Esophagus (tissue), 2 donors: Measurements from ENCODE around the gene LITAFD. TPM values are rescaled to one million over a fixed set of nuclear protein-coding genes. Genes with fewer than 3 reads are reported as not detected.
"Not testable (repeated sequence)": the region's sequence is repeated elsewhere in the genome, so short reads cannot be mapped to it uniquely, and the experiment has no call there.

Source experiments
- H3K27ac ChIP-seq, 2 donors: one replicate each; pipeline ENCODE4 v1.5.1; 2013; ENCODE audit warnings: low read depth in 2 of 2, mild to moderate bottlenecking in 2 of 2, inconsistent platforms in 1 of 2, low read length in 1 of 2, moderate library complexity in 1 of 2
- H3K27me3 ChIP-seq, 2 donors: one replicate each; pipeline ENCODE4 v1.6.1; 2013; ENCODE audit warnings: low read length in 2 of 2, control low read depth in 1 of 2, mild to moderate bottlenecking in 1 of 2; ENCODE audit not compliant: insufficient read depth in 2 of 2, control insufficient read depth in 1 of 2
- H3K36me3 ChIP-seq, 2 donors: one replicate each; pipeline ENCODE4 v1.6.1; 2013; ENCODE audit warnings: low read length in 1 of 2; ENCODE audit not compliant: control insufficient read depth in 2 of 2, insufficient read depth in 2 of 2
- H3K4me1 ChIP-seq, 2 donors: one replicate each; pipeline ENCODE4 v1.6.1; 2013; ENCODE audit warnings: low read length in 1 of 2; ENCODE audit not compliant: control insufficient read depth in 2 of 2, insufficient read depth in 2 of 2
- H3K4me3 ChIP-seq, 2 donors: one replicate each; pipeline ENCODE4 v1.5.1; 2013; ENCODE audit warnings: low read length in 2 of 2, mild to moderate bottlenecking in 2 of 2, low read depth in 1 of 2, moderate library complexity in 1 of 2
- H3K9me3 ChIP-seq, 2 donors: one replicate each; pipeline ENCODE4 v1.6.1; 2013; ENCODE audit warnings: mild to moderate bottlenecking in 2 of 2, low read depth in 1 of 2, low read length in 1 of 2, moderate library complexity in 1 of 2; ENCODE audit not compliant: control insufficient read depth in 2 of 2, insufficient read depth in 1 of 2
- WGBS, 2 donors: extraction: QIAGEN DNeasy Blood & Tissue Kit; methylation state at CpG; one replicate each; pipeline ENCODE4 v1.1.7; 2013; 5-methylcytosine and 5-hydroxymethylcytosine counted together
- polyA plus RNA-seq, 2 donors: library from polyadenylated mRNA; stranded (reverse); fragments of 200-250 nt; gene quantifications; one replicate each; pipeline ENCODE4 v1.2.3, GENCODE V29; 2013
- donor health status: healthy with polysubstance abuse.
- donor health status: Bipolar disorder and iron deficiency.

LITAFD gene
- polyA plus RNA-seq, result not detected

- peaks cover 3 to 29% of the 10 kb centered on the region in 2 donors for H3K4me1 ChIP-seq
- no peaks in the 10 kb centered on the region for H3K27me3 ChIP-seq
- H3K36me3 ChIP-seq, result no peaks in the 10 kb centered on the region
- 70 to 72% methylated on average over 10 of the region's 10 CpGs for WGBS, 2 donors
- no peaks in the 10 kb centered on the region for H3K9me3 ChIP-seq
- H3K27ac ChIP-seq, result no peak within 1 kb of the TSS
- no peak within 1 kb of the TSS for H3K4me3 ChIP-seq
These were observed at the start of gene LITAFD for GRCh38 chr16:8882041-8882617. TSS of gene LITAFD (plus strand) at chr16:8882351. CDS start at chr16:8884356, 2,005 bp downstream.

- no peak overlapping the region for H3K4me3 ChIP-seq
- peaks cover 0 to 2% of the 10 kb centered on the region in 2 donors for H3K4me1 ChIP-seq
- 80 to 90% methylated on average over 16 of the region's 16 CpGs for WGBS, 2 donors
- peaks cover 0 to 10% of the 10 kb centered on the region in 2 donors for H3K36me3 ChIP-seq
- no peak overlapping the region for H3K27ac ChIP-seq
- H3K27me3 ChIP-seq, result no peaks in the 10 kb centered on the region
- no peaks in the 10 kb centered on the region for H3K9me3 ChIP-seq
These were observed 49.4 kb upstream of the LITAFD start for GRCh38 chr16:8832717-8833105.

GRCh38 chr16:8836797-8837196, 45.4 kb upstream of the LITAFD start:
- not testable (repeated sequence) for H3K4me3 ChIP-seq, H3K36me3 ChIP-seq, H3K9me3 ChIP-seq, H3K27me3 ChIP-seq, H3K27ac ChIP-seq, H3K4me1 ChIP-seq
- 92 to 95% methylated on average over 7 of the region's 7 CpGs for WGBS, 2 donors

- WGBS, 2 donors, result 74 to 89% methylated on average over 15 of the region's 15 CpGs
These were observed 44.6 kb upstream of the LITAFD start for GRCh38 chr16:8837594-8837993.

GRCh38 chr16:8842016-8842415, 40.1 kb upstream of the LITAFD start:
- H3K36me3 ChIP-seq, H3K4me1 ChIP-seq, H3K4me3 ChIP-seq, H3K9me3 ChIP-seq, H3K27me3 ChIP-seq: not testable (repeated sequence)
- peak overlapping the region; percentile 21 to 31 for H3K27ac ChIP-seq
- WGBS, 2 donors, result 56 to 63% methylated on average over 4 of the region's 4 CpGs

More at GRCh38 chr16:8837594-8837993, 44.6 kb upstream of the LITAFD start:
- H3K4me3 ChIP-seq, H3K4me1 ChIP-seq, H3K9me3 ChIP-seq, H3K36me3 ChIP-seq, H3K27me3 ChIP-seq, H3K27ac ChIP-seq: not testable (repeated sequence)

GRCh38 chr16:8843296-8843695, 38.9 kb upstream of the LITAFD start:
- not testable (repeated sequence) for H3K36me3 ChIP-seq

GRCh38 chr16:8845699-8846298, 36.4 kb upstream of the LITAFD start:
- H3K27me3 ChIP-seq, result no peaks in the 10 kb centered on the region
- peaks cover 2 to 11% of the 10 kb centered on the region in 2 donors for H3K4me1 ChIP-seq
- no peaks in the 10 kb centered on the region for H3K9me3 ChIP-seq
- H3K27ac ChIP-seq, result peak overlapping the region in 1 of 2 donors; percentile 75
- no peak overlapping the region for H3K4me3 ChIP-seq
- 80 to 81% methylated on average over 7 of the region's 7 CpGs for WGBS, 2 donors
- H3K36me3 ChIP-seq, result peaks cover 0 to 24% of the 10 kb centered on the region in 2 donors

More at GRCh38 chr16:8843296-8843695, 38.9 kb upstream of the LITAFD start:
- WGBS, 2 donors, result 81 to 82% methylated on average over 12 of the region's 12 CpGs
- peak overlapping the region in 1 of 2 donors; percentile 6 for H3K4me3 ChIP-seq
- H3K9me3 ChIP-seq, H3K27me3 ChIP-seq, H3K27ac ChIP-seq, H3K4me1 ChIP-seq: not testable (repeated sequence)

GRCh38 chr16:8846401-8846932, 35.7 kb upstream of the LITAFD start:
- peaks cover 0 to 24% of the 10 kb centered on the region in 2 donors for H3K36me3 ChIP-seq
- peaks cover 2 to 12% of the 10 kb centered on the region in 2 donors for H3K4me1 ChIP-seq
- no peak overlapping the region for H3K4me3 ChIP-seq
- no peaks in the 10 kb centered on the region for H3K9me3 ChIP-seq
- H3K27ac ChIP-seq, result peak overlapping the region in 1 of 2 donors; percentile 31
- 92 to 94% methylated on average over 10 of the region's 10 CpGs for WGBS, 2 donors
- H3K27me3 ChIP-seq, result no peaks in the 10 kb centered on the region

- H3K4me1 ChIP-seq, result peaks cover 2 to 15% of the 10 kb centered on the region in 2 donors
- WGBS, 2 donors, result 83 to 88% methylated on average over 13 of the region's 13 CpGs
- H3K9me3 ChIP-seq, result no peaks in the 10 kb centered on the region
- H3K36me3 ChIP-seq, result peaks cover 0 to 24% of the 10 kb centered on the region in 2 donors
- H3K27ac ChIP-seq, result no peak overlapping the region
- no peaks in the 10 kb centered on the region for H3K27me3 ChIP-seq
- H3K4me3 ChIP-seq, result no peak overlapping the region
These were observed 35.0 kb upstream of the LITAFD start for GRCh38 chr16:8847145-8847544.

GRCh38 chr16:8847623-8848022, 34.5 kb upstream of the LITAFD start:
- H3K4me3 ChIP-seq, result no peak overlapping the region
- no peaks in the 10 kb centered on the region for H3K9me3 ChIP-seq
- WGBS, 2 donors, result 89 to 92% methylated on average over 15 of the region's 15 CpGs
- H3K27me3 ChIP-seq, result no peaks in the 10 kb centered on the region
- peaks cover 2 to 15% of the 10 kb centered on the region in 2 donors for H3K4me1 ChIP-seq
- no peak overlapping the region for H3K27ac ChIP-seq
- H3K36me3 ChIP-seq, result peaks cover 0 to 24% of the 10 kb centered on the region in 2 donors
